Endodermal cell (in vitro differentiated cells): ENCODE measurements around the gene OR2B6. TPM values are rescaled to one million over a fixed set of nuclear protein-coding genes. Genes with fewer than 3 reads are reported as not detected.
"Not testable (repeated sequence)": the region's sequence is repeated elsewhere in the genome, so short reads cannot be mapped to it uniquely, and the experiment has no call there.

ENCODE experiments used
- DNase-seq: peaks from one replicate; pipeline ENCODE4 v3.0.0-alpha.2; 2017
- H3K27ac ChIP-seq: 2 replicates; pipeline ENCODE4 v1.5.1; 2013; ENCODE audit warnings: mild to moderate bottlenecking, low read depth, low read length, moderate library complexity
- H3K27me3 ChIP-seq: 2 replicates; pipeline ENCODE4 v1.6.1; 2013; ENCODE audit warnings: mild to moderate bottlenecking, low read length, moderate library complexity; ENCODE audit not compliant: insufficient read depth, control insufficient read depth, poor library complexity, severe bottlenecking
- H3K36me3 ChIP-seq: 2 replicates; pipeline ENCODE4 v1.7.0; 2013; ENCODE audit warnings: mild to moderate bottlenecking, low read length, moderate library complexity; ENCODE audit not compliant: control insufficient read depth, insufficient read depth
- H3K4me1 ChIP-seq: one replicate; pipeline ENCODE4 v1.7.0; 2013; ENCODE audit warnings: low read length; ENCODE audit not compliant: control insufficient read depth, insufficient read depth
- H3K4me3 ChIP-seq: 2 replicates; pipeline ENCODE4 v1.5.1; 2013; ENCODE audit warnings: mild to moderate bottlenecking, low read length, moderate library complexity
- H3K9ac ChIP-seq: 2 replicates; pipeline ENCODE4 v1.6.1; 2013; ENCODE audit warnings: mild to moderate bottlenecking, low read length, moderate library complexity; ENCODE audit not compliant: poor library complexity, severe bottlenecking; ENCODE audit errors: extremely low read depth
- H3K9me3 ChIP-seq: 2 replicates; pipeline ENCODE4 v1.6.1; 2013; ENCODE audit warnings: mild to moderate bottlenecking, low read length, moderate library complexity; ENCODE audit not compliant: control insufficient read depth
- H3K27ac Mint-ChIP-seq: 2 replicates; pipeline ENCODE4 v1.8.0; 2020; ENCODE audit warnings: mixed read lengths
- H3K27me3 Mint-ChIP-seq: 2 replicates; pipeline ENCODE4 v1.8.0; 2021; ENCODE audit warnings: mild to moderate bottlenecking, mixed read lengths; ENCODE audit not compliant: insufficient read depth
- H3K36me3 Mint-ChIP-seq: 2 replicates; pipeline ENCODE4 v1.8.0; 2020; ENCODE audit warnings: low read depth, mixed read lengths
- H3K4me1 Mint-ChIP-seq: 2 replicates; pipeline ENCODE4 v1.8.0; 2020; ENCODE audit warnings: mixed read lengths
- H3K4me3 Mint-ChIP-seq: 2 replicates; pipeline ENCODE4 v1.8.0; 2020; ENCODE audit warnings: mild to moderate bottlenecking, moderate library complexity, mixed read lengths
- H3K9me3 Mint-ChIP-seq: 2 replicates; pipeline ENCODE4 v1.8.0; 2020; ENCODE audit warnings: mild to moderate bottlenecking, mixed read lengths
- CTCF ChIP-seq: fragments of 200-600 bp; sonication (generic); conservative IDR thresholded peaks from 2 replicates; pipeline ENCODE4 v1.5.0; 2021; ENCODE audit warnings: antibody characterized with exemption, mild to moderate bottlenecking
- WGBS, 2 experiments: methylation state at CpG; one replicate each; pipeline versions ENCODE4 v1.1.5 to v1.1.7; 2013; ENCODE audit warnings: missing lambda C conversion rate in 2 of 2, mixed read lengths in 1 of 2; ENCODE audit not compliant: insufficient coverage in 1 of 2, insufficient read length in 1 of 2; 5-methylcytosine and 5-hydroxymethylcytosine counted together
- total RNA-seq, 2 donors: library from RNA; stranded (reverse); fragmentation: NEBNext Ultra II Directional in 1 of 2; extraction: Animal tissue kit (Norgen Biotek cat#: 25700) in 1 of 2; gene quantifications; 2 replicates in 1 of 2; 3 replicates in 1 of 2; pipeline ENCODE4 v1.2.1, GENCODE V29; 2021

OR2B6 gene
- total RNA-seq, 2 donors from 2014 or later, result not detected

DNA sequence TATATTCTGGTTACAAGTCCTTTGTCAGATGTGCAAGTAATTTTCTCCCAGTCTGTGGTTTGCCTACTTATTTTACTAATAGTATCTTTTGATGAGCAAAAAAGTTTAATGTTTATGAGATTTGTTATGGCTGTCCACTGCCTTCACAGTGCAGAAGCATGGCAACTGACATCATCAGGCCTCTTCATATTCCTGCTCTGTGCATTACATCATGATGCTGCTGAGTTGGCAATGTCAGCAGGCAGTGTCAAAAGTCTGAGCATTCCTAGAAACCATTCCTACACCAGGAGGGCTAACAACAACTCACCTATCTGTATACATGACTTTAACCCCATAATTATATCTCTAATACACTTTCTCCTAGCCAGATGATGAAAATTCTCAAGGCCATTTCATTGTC lies 34.1 kb upstream of the OR2B6 start:
- no peak overlapping the region for H3K4me3 Mint-ChIP-seq
- Histone ChIP-seq H3K36me3 (no peaks in the 10 kb centered on the region), H3K9me3 (no peaks in the 10 kb centered on the region), H3K27ac (no peak overlapping the region), H3K9ac (no peak overlapping the region), H3K4me3 (no peak overlapping the region), H3K4me1 (no peaks in the 10 kb centered on the region), H3K27me3 (peaks cover 5% of the 10 kb centered on the region)
- no peak overlapping the region for H3K27ac Mint-ChIP-seq
- no peaks in the 10 kb centered on the region for H3K36me3 Mint-ChIP-seq
- H3K4me1 Mint-ChIP-seq, result no peaks in the 10 kb centered on the region
- DNase-seq, result no peak
- TF ChIP-seq CTCF, result no peak
- H3K27me3 Mint-ChIP-seq, result peaks cover 12% of the 10 kb centered on the region
- H3K9me3 Mint-ChIP-seq, result peaks cover under 1% of the 10 kb centered on the region

DNA sequence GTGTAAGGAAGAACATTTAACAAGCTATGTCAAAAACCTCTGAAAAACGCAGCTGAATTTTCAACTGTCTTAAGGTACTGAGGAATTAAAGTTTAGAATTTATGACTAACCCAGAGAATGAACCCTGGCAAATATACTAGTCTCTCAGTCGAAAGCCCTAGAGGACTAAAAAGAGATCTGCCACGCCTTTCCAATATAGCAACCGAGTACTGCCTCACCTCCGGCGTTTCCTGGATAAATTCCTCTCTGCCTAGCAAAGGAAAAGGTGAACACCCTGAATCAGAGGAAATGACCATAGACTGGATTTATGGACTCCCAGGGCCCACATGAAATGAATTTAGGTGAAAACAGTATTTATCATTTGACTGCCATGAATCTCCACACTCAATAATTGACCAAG lies 32.9 kb upstream of the OR2B6 start:
- no peak for TF ChIP-seq CTCF
- WGBS, 2 experiments, result 90 to 94% methylated on average over 6 of the region's 6 CpGs
- Histone ChIP-seq H3K27ac (no peak overlapping the region), H3K9ac (no peak overlapping the region), H3K27me3 (peaks cover 3% of the 10 kb centered on the region), H3K9me3 (no peaks in the 10 kb centered on the region), H3K4me3 (no peak overlapping the region), H3K36me3 (no peaks in the 10 kb centered on the region), H3K4me1 (no peaks in the 10 kb centered on the region)
- H3K27me3 Mint-ChIP-seq, result peaks cover 12% of the 10 kb centered on the region
- H3K27ac Mint-ChIP-seq, result no peak overlapping the region
- H3K4me3 Mint-ChIP-seq, result no peak overlapping the region
- no peaks in the 10 kb centered on the region for H3K36me3 Mint-ChIP-seq
- H3K4me1 Mint-ChIP-seq, result no peaks in the 10 kb centered on the region
- no peak for DNase-seq
- H3K9me3 Mint-ChIP-seq, result peaks cover 8% of the 10 kb centered on the region

DNA sequence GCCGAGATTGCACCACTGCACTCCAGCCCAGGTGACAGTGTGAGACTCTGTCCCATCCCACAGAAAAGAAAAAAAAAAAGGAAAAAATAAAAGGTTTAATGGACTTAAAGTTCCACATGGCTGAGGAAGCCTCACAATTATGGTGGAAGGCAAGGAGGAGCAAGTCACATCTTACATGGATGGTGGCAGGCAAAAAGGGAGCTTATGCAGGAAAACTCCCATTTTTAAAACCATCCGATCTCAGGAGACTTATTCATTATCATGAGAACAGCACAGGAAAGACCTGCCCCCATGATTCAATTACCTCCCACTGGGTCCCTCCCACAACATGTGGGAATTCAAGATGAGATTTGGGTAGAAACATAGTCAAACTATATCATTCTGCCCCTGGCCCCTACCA lies 29.0 kb upstream of the OR2B6 start:
- H3K4me3 Mint-ChIP-seq, H3K27ac ChIP-seq, H3K4me1 Mint-ChIP-seq, H3K9ac ChIP-seq, H3K36me3 Mint-ChIP-seq, H3K4me3 ChIP-seq, H3K27ac Mint-ChIP-seq, DNase-seq, H3K36me3 ChIP-seq, H3K4me1 ChIP-seq, H3K27me3 ChIP-seq, H3K9me3 ChIP-seq: not testable (repeated sequence)
- H3K9me3 Mint-ChIP-seq, result peaks cover 15% of the 10 kb centered on the region
- peaks cover 11% of the 10 kb centered on the region for H3K27me3 Mint-ChIP-seq
- 81 to 100% methylated on average over 1 to 2 of the region's 2 CpGs for WGBS, 2 experiments

DNA sequence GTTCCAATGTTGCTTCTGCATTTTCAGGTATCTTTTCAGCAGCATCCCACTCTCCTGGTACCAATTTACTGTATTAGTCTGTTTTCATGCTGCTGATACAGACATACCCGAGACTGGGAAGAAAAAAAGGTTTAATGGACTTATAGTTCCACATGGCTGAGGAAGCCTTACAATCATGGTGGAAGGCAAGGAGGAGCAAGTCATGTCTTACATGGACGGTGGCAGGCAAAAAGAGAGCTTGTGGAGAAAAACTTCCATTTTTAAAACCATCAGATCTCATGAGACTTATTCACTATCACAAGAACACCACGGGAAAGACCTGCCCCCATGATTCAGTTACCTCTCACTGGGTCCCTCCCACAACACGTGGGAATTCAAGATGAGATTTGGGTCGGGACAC lies 27.1 kb upstream of the OR2B6 start:
- not testable (repeated sequence) for DNase-seq, H3K9me3 ChIP-seq, H3K27me3 ChIP-seq, H3K4me3 ChIP-seq, H3K4me1 ChIP-seq, H3K36me3 ChIP-seq, H3K36me3 Mint-ChIP-seq, H3K27ac Mint-ChIP-seq, H3K27me3 Mint-ChIP-seq, H3K9ac ChIP-seq, H3K4me3 Mint-ChIP-seq, H3K27ac ChIP-seq, H3K4me1 Mint-ChIP-seq
- peaks cover 15% of the 10 kb centered on the region for H3K9me3 Mint-ChIP-seq
- WGBS, 2 experiments, result 87 to 89% methylated on average over 3 to 5 of the region's 5 CpGs
